Measurements from ENCODE around the gene COL11A2.
"Not testable (repeated sequence)": the region's sequence is repeated elsewhere in the genome, so short reads cannot be mapped to it uniquely, and the experiment has no call there.

The COL11A2 gene

DNA sequence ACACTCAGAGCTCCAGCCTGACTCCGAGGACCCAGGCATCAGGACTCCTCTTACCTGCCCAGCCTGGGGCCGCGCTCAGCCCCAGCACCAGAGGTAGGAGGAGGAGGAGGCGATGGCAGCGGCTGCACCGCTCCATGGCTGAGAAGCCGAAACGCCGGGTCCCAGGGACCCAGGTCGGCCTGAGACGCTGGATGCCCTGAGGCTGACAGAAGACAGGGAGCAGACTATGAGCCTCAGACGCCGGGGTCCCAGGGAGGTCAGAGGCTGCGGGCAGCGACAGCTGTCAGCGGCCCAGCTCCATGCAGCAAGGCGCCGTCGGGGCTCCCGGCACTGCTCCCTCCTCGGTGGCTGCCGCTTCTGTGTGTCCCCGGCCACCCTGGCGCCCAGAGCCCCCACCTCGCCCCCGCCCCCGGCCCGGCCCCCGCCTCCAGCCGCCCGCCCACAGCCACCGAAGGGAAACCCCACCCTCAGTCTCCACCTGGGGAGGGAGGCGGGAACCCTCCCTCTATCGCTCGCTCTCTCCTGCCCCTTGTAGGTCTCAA is at the start of gene COL11A2:
TSS of gene COL11A2 (minus strand) at position 363 of the 542 bp plus-strand sequence. CDS start at position 136, 227 bp downstream.
- peak in 1 of 2 donors; percentile 43 for DNase-seq

DNA sequence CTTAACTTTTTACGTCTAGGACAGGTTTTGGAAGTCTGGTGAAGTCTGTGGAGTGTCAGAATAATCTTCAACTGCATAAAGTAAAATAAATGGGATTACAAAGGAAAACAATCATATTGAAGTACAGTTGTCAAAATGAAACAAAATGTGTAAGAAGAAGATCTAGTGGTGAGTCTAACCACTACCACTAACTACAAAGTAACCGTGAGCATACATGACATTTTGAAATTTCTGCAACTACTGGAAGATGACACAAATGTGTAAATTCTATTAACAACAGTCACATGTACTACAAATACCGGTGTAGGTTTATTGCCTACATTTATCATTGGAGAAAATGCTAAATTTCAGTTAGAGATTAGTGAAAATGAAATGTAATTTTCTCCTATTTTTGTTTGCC is 49.7 kb upstream of the COL11A2 start:
- DNase-seq, result no peak

DNA sequence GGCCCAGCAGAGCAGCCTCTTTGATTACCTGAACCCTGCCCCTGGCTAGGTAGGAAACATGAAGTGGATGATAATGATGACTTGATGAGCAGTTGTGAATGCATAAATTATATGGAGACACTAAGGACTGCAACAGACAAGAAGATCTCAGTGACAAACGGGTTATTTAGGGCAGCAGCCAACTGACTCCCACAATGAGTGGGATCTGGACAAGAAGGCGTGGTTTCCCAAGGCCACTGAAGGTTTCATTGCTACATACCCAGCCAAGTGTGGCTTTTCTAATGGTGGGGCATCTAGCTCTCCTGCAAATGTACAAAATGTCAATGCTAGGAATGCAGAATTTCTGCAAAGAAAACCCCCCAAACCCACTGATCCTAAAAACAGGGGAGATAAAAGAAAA is 45.5 kb upstream of the COL11A2 start:
- no peak for DNase-seq

DNA sequence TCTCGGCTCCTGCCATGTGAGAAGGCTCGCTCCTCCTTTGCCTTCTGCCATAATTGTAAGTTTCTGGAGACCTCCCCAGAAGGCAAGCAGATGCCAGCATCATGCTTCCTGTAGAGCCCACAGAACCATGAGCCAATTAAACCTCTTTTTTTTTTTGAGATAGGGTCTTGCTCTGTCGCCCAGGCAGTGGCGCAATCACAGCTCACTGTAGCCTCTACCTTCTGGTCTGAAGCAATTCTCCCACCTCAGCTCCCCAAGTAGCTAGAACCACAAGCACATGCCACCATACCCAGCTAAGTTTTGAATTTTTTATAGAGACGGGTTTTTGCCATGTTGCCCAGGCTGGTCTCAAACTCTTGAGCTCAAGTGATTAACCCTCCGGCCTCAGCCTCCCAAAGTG is 44.6 kb upstream of the COL11A2 start:
- DNase-seq, result no peak

DNA sequence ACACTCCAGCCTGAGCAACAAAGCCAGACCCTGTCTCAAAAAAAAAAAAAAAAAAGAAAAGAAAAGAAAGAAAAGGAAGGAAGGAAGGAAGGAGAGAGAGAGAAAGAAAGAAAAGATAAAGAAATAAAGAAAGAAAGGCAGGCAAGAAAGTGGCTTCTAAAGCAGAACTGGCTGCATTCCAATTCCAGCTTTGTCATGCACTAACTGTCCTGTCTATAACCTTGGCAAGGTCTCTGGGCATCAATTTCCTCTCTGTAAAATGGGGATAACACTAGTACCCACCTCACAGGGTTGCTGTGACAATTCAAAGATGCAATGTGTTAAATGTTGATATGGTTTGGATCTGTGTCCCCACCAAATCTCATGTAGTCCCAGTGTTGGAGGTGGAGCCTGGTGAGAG is 44.1 kb upstream of the COL11A2 start:
- no peak for DNase-seq

DNA sequence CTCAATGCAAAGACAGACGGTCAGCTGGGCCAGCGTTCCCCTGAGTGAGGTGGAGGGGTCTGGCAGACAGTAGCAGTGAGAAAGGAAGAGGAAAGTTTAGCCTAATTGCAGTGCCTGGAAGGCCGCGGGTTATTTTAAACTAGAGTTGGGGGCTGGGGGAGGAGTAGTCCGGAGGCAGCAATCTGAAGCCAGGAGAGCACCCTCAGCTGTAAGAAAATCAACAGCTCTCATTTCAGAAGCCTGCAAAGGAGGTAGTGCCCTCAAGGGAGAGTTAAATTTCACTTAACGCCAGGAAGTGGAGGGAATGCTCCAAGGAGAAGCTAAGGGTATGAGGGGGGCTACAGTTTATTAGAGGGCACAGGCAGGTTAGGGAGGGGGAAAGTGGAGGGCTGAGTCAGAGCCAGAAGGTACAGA is 43.0 kb upstream of the COL11A2 start:
- no peak for DNase-seq

DNA sequence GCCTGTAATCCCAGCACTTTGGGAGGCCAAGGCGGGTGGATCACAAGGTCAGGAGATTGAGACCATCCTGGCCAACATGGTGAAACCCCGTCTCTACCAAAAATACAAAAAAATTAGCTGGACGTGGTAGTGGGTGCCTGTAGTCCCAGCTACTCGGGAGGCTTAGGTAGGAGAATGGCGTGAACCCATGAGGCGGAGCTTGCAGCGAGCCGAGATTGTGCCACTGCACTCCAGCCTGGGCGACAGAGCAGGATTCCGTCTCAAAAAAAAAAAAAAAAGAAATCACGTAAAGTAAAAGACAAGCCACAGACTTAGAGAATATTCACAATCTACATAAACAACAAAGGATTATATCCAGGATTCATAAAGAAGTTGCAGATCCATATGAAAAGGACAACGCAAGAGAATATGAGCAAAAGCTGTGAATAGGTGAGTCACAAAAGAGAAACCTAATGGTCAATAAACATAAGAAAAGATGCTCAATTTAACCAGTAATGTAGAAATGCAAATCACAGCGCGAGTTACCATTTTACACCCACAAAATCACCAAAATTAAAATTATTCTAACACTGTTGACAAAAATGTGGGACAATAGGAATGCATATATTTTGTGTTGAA is 34.3 kb upstream of the COL11A2 start:
- not testable (repeated sequence) for DNase-seq

DNA sequence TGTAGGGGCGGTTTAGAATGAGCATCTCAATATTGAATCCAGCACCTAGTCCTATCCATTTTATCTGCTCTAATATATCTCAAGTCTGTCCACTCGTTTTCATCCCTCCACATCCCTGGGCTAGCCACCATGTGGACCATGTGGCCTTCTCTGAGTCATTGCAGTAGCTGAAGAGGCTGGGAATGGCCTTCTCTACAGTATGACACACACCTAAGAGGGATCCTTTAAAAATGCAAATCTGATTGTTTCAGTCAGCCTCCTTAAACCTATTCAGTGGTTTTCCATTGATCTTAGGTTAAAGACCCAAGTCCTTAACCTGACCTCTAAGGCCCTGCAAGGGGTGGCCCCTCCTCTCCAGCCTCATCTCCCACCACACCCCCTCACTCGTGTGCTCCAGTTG is 25.4 kb upstream of the COL11A2 start:
- no peak for DNase-seq

DNA sequence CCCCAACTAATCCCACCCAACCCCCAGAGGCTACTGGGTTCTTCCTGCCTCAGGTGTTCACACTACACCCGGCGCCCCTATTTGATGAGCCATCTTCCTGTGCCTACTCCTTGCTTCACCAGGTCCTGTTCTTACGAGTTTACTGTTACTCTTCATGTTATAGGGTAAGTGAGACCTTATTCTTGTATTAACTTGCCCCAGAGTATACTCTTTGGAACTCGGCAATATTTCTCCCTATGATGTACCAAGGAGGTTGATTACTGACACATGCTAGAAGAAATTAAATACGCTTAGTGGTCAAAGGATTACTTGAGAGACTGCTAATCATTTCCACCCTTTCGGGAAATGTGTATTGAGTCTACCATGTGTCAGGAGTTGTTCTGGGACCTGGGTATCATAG is 25.0 kb upstream of the COL11A2 start:
- DNase-seq, result no peak

DNA sequence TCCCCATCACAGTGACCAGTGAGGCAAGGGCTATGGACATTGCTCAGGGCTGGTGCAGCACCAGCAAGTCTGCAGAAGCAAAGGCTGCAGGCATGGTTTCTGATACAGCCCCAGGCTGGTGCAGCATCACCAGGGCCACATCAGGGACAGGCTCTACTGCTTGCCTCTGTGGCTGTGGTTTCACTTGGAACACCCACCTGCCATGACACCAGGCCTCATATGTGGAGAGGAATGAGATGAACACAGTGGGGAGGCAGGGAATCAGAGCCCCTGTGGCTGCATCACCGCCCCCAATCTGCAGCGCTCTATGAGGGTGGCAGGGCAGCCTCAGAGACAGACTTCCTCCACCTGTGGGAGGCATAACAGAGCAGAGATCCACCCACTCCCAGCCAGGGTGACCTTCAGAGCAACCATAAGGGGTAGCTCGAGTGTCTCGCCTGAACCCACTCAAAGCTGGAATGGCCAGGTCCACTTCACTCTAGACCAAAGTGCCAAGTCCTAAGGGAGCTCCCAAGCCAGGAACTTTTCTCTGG is 23.9 kb upstream of the COL11A2 start:
- DNase-seq, result no peak

DNA sequence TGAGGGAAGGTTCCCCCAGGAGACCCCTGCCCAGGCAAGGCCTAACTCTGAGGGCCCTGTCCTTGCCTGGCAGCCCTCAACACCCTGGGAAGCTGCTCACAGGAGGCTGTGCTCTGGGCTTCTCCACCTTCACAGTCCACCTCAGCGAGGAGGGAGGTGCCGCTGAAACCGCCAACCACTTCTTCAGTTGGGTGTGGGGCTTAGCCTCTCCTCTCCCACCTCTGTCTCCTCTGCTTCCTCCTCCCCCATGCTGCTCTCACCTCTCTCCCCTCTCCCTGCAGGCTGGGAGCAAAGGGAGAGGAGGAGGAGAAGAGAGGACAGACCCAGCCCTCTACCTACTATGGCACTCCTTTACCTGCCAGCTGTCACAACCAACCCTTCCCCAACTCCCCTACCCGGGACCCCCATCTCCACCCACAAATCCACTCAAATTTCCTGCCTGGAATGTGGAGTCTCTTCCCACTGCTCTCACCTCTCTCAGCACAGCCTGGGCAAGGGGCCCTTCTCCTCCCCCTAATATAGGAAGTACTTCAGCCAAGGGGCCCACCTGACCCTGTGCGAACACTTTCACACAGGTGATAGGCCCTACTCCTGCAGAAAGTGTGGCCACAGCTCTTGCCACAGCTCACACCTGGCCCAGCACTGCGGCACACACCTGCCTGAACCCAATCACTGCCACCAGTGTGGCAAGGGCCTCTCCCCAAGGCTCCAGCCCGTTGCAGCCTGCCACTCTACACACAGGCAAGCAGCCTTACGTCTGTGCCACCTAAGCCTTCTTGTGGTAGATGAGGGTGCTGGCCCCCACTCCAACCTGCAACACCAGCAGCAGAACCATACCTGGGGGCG is 23.2 kb upstream of the COL11A2 start:
- no peak for DNase-seq

DNA sequence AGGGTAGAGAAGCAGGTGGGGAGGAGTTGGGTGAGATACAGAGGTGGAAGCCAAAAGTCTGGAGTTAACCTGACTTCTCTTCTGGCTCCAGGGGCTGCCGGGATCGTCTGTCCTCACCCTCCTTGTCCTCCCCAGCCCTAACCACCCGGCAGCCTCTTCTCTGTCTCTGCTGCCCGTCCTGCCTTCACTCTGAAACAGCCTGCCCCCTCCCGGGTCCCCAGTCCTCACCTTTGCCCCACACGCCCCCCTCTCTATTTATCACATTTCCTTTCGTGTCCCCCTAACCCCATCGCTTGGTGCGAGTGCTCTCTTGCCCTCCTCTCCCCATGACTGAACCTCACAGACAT is 21.7 kb upstream of the COL11A2 start:
- no peak for DNase-seq

DNA sequence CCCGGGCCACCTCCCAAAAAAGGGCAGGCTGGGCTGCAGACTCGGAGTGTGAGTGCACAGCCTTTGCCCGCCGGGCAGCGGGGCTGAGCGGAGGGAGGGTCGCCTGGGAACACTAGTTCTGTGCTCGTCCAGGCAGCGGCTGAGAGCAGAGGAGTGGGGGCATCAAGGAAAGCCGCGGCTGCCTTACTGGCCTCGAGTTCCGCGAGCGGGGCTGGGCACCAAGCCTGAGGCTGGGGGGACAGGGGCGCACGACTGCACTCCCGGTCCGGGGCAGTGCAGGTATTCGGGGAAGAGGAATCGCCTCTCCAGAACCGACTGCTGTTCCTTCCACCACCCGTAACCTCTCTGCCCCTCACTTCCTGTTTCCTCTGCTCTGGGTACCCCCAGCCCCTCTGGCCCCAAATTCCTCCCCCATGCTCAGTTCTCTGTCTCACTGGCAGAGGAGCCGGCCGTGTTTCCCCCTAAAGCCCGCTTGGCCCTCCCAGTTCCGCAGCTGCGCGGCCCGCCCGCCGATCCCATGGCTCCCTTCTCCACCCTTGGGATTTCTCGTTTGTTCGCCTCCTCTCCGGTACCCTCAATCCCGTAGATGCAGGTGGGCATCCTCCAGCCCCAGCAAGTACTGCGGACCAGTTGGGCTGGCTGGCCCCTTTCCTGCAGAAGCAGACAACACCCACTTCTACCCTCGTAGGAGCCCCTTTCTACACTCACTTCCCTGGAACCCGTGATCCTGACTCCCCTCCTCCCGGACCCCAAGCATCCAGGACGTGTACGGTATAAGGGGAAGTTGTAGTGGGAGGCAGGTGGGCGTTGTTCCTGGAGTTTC is 21.1 kb upstream of the COL11A2 start:
- DNase-seq, result no peak

DNA sequence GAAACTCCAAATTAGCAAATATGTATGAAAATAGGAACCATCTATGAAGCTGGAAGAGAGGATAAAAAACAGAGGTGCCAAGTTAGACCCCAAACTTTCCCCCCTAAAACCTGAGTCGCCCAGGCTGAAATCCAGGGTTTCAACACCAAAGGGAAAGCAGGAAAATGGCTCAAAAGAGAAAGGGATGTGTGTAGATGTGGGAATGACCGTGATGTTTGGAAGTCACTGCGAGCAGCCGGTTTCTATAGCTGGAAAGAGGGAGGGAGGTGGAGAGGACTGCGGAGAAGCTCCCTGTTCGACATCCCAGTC is 20.5 kb upstream of the COL11A2 start:
- no peak for DNase-seq

DNA sequence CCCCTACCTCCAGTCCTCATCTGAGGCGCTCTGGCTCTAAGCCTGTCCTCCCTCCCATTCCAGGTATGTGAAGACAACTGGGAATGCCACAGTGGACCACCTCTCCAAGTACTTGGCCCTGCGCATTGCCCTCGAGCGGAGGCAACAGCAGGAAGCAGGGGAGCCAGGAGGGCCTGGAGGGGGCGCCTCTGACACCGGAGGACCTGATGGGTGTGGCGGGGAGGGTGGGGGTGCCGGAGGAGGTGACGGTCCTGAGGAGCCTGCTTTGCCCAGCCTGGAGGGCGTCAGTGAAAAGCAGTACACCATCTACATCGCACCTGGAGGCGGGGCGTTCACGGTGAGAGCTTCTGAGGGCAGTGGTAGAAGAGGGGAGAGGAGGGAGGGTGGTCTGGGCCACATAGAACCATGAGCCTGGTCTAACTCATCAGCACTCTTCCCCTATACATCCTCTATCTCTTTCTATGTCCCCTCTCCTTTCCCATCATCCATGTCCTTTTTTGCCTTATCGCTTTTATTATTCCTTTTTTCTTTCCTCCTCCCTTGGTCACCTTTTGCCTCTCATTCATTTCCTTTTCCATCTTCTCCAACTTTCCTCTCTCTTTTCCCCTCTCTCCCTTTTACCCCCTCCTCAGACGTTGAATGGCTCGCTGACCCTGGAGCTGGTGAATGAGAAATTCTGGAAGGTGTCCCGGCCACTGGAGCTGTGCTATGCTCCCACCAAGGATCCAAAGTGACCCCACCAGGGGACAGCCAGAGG is 19.6 kb upstream of the COL11A2 start:
- no peak for DNase-seq

DNA sequence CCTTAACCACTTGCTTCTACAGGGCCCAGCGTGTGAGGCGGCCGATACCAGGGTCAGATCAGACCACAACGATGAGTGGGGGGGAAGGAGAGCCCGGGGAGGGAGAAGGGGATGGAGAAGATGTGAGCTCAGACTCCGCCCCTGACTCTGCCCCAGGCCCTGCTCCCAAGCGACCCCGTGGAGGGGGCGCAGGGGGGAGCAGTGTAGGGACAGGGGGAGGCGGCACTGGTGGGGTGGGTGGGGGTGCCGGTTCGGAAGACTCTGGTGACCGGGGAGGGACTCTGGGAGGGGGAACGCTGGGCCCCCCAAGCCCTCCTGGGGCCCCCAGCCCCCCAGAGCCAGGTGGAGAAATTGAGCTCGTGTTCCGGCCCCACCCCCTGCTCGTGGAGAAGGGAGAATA is 18.9 kb upstream of the COL11A2 start:
- no peak for DNase-seq

DNA sequence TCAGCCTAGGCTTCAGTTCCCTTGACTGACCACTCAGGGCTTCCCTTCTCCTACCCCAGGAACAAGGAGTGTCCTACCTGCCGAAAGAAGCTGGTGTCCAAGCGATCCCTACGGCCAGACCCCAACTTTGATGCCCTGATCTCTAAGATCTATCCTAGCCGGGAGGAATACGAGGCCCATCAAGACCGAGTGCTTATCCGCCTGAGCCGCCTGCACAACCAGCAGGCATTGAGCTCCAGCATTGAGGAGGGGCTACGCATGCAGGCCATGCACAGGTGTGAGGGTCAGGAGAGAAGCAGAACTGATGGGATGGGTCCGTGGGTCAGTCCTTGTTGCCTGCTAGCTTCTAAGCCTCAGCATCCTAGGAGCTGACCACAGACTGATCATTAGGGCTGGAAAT is 17.6 kb upstream of the COL11A2 start:
- DNase-seq, result no peak

DNA sequence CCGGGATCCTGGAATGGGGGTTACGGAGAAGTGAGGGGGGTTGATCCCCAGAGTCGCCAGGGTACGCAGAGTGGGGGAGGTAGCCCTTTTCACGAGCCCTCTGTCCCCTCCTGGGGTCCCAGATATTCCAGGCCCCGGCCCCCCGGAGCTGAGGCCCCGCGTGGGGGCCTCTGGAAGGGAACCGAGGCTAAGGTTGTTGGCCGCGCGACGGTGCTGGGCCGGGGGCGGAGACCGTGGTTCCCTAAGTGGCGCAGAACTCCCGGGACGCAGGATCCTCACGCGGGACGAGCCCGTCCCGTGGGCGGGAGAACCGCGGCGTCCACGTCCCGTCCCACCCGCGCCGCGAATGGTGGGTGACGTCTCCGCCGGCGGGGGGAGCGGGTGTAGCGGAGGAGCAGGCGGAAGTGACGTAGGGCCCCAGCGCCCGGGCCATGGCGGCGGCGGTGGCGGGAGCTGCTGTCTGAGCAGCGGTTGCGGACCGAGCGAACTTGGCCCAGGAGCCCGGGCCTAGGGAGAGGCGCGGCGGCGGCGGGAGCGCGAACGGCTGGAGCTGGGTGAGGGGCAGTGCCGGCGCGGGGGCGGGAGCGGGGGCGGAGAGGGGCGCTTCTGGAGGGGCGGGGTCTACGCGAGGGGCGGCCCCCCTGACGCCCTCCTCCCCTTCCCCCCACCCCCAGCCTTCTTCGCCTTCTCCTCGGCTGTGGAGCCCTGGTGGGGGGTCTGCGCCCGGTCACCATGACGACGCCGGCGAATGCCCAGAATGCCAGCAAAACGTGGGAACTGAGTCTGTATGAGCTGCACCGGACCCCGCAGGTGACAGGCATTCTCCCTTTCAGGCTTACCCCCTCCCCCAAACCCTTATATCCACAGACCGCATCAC is 16.1 kb upstream of the COL11A2 start, which contains the start of gene RING1:
TSS of gene RING1 (plus strand) at position 410 of the 877 bp plus-strand sequence. CDS start at position 733, 323 bp downstream.
- DNase-seq, result peak; percentile 88 to 89

DNA sequence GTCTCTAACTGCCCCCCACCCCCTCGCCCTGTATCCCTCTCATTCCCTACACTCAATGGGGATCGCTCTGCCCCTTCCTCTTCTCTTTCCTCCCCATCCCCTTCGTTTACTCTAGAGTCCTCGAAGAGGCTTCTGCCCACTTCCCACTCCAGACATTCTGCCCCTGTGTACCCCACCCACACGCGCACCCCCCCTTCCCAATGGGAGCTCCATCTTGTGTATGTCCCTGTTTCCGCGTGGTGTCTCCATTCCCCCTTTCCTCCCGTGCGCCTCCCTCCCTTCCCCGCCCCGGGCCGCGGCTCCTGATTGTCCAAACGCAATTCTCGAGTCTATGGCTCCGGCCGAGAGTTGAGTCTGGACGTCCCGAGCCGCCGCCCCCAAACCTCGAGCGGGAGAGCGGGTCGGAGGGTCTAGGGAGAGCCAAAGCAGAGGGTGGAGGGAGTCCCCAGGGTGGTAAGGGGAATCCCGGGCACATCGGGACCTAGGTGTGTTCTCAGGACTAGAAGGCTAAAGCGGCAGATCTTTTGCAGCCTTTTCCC is 15.4 kb upstream of the COL11A2 start:
- peak in 1 of 2 donors; percentile 24 for DNase-seq

DNA sequence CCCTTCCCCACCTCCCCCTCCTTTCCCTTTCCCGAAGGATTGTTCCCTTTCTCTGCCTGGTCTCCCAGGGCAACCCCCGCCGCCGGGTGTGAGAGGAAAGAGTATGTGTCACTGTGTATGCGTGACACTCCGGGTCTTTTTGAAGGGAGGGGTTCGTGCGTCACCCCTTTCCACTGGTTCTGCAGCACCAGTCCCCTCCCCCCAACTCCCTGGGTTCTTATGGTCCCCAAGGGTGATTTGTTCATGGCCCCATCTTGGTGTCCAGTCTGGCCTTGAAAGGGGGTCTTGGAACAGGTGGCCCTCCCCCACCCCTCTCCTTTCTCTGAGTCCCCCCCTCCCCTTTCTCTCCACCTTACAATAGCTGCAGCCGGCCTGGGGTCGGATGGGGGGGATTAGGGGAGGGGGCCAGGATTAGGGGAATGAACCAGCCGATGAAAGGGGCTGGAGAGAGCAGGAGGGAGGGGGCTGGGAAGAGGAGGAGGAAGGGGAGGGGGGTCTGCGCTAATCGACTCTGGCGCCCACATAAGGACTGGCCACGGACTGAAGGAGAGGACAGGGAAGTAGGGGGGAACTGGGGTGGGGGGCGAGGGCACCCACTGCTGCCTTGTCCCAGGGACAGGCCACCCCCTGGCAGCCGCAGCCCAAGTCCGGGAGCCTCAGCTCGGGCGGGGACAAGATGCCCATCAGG is 14.7 kb upstream of the COL11A2 start:
- DNase-seq, result no peak
